ENCODE data around the gene TM4SF1. TPM values are rescaled to one million over a fixed set of nuclear protein-coding genes. Genes with fewer than 3 reads are reported as not detected.

The TM4SF1 gene
- total and polyA plus RNA-seq, 8 donors: 29.8 to 468 (median 90.0) TPM

DNA sequence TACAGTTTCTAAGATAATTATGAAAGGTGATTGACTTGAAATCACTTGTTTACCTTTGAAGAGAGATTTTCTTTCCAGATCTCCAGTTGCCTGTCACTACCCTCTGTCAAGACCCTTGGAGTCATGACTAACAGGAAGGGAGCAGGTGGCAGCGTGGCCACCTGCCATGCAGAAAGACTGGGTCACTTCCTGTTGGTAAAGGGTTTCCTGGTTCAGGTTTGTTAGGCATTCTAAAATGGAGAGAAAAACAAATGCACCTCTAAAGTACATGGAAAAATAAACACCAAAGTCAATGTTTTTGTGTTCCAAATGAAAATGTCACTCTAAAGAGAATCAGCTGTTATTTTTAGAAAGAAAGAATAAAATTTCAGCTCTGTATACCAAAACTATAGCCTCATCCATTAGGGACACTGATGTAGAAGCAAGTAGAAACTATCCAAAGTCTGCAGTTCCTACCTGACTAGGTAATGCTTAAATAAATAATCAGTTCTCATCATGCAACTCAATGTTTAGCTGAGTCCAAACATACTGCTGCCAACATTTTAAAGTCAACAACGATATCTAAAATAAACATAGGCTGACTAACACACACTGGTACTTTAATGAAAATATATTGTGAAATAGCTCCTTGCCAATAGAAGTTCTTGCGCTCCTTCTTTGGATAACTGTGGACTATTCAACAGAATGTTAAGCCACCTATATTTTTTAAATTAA is 23.9 kb upstream of the TM4SF1 start:
- WGBS, 5 donors: 25 to 48% (median 28%) methylated on average over 3 of the region's 3 CpGs
- H3K9me3 ChIP-seq: no peaks in the 10 kb centered on the region
- H3K4me1 ChIP-seq: peaks cover 3 to 13% (median 11%) of the 10 kb centered on the region in 4 donors
- H3K4me3 ChIP-seq: no peak overlapping the region
- peak; percentile 75 to 84 for DNase-seq
- H3K27me3 ChIP-seq: no peaks in the 10 kb centered on the region
- intact Hi-C loops (cut with DNase I; ENCODE audit: low total_unique reads): no loop called here
- peak overlapping the region; percentile 74 to 90 (median 82) for H3K27ac ChIP-seq
- TF ChIP-seq POLR2AphosphoS5 (IDR thresholded peaks at IDR 0.05) (peak in 2 of 3 donors; percentile 39 to 59), EP300 (IDR thresholded peaks at IDR 0.05) (no peak), POLR2A (IDR thresholded peaks at IDR 0.05) (no peak)
- TF ChIP-seq, protein P1, sequence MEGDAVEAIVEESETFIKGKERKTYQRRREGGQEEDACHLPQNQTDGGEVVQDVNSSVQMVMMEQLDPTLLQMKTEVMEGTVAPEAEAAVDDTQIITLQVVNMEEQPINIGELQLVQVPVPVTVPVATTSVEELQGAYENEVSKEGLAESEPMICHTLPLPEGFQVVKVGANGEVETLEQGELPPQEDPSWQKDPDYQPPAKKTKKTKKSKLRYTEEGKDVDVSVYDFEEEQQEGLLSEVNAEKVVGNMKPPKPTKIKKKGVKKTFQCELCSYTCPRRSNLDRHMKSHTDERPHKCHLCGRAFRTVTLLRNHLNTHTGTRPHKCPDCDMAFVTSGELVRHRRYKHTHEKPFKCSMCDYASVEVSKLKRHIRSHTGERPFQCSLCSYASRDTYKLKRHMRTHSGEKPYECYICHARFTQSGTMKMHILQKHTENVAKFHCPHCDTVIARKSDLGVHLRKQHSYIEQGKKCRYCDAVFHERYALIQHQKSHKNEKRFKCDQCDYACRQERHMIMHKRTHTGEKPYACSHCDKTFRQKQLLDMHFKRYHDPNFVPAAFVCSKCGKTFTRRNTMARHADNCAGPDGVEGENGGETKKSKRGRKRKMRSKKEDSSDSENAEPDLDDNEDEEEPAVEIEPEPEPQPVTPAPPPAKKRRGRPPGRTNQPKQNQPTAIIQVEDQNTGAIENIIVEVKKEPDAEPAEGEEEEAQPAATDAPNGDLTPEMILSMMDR (IDR thresholded peaks at IDR 0.05): no peak
- H3K36me3 ChIP-seq: no peaks in the 10 kb centered on the region

DNA sequence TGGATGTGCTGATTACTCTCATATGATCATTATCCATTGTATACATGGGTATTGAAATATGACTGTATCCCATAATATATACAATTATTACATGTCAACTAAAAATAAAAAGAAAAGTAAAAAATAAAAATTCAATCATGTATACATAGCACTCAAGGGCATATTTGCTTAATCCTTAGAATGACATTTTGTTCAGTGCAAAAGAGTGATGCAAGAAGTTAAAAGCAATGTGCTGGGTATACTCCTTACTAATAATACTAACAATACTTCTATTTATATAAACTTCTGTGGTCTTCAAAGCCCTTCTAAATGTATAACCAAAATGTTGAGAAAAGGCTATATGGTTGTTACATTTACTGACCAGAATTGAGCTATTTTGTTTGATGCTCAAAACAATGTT is 23.2 kb upstream of the TM4SF1 start:
- peaks cover 9 to 19% (median 14%) of the 10 kb centered on the region in 4 donors for H3K4me1 ChIP-seq
- intact Hi-C loops (cut with DNase I; ENCODE audit: low total_unique reads): no loop called here
- H3K4me3 ChIP-seq: no peak overlapping the region
- DNase-seq: no peak
- H3K36me3 ChIP-seq: no peaks in the 10 kb centered on the region
- TF ChIP-seq EP300 (IDR thresholded peaks at IDR 0.05) (no peak), POLR2AphosphoS5 (IDR thresholded peaks at IDR 0.05) (no peak)
- H3K27ac ChIP-seq: peak overlapping the region in 4 of 5 donors; percentile 74 to 88 (median 81)
- no peaks in the 10 kb centered on the region for H3K9me3 ChIP-seq
- H3K27me3 ChIP-seq: no peaks in the 10 kb centered on the region

DNA sequence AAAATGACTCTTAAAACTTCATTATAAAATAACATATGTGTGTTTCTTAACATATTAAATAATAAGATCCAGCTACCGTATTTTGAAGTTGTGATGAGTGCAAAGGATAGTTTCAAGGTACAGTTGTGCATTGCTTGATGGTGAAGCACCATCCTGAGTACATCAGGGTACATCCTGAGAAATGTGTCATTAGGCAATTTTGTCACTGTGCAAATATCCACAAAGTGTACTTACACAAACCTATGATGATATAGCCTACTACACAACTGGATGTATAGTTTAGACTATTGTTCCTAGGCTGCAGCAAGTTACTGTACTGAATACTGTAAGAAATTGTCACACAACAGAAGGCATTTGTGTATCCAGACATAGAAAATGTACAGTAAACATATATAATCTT is 20.8 kb upstream of the TM4SF1 start:
- H3K27me3 ChIP-seq: no peaks in the 10 kb centered on the region
- peaks cover 15 to 43% (median 30%) of the 10 kb centered on the region in 4 donors for H3K4me1 ChIP-seq
- 94 to 100% (median 97%) methylated on average over 1 of the region's 1 CpG for WGBS, 5 donors
- no peak overlapping the region for H3K27ac ChIP-seq
- intact Hi-C loops (cut with DNase I; ENCODE audit: low total_unique reads): no loop called here
- TF ChIP-seq POLR2AphosphoS5 (IDR thresholded peaks at IDR 0.05) (no peak), POLR2A (IDR thresholded peaks at IDR 0.05) (no peak), EP300 (IDR thresholded peaks at IDR 0.05) (no peak)
- TF ChIP-seq, protein P1 (IDR thresholded peaks at IDR 0.05): no peak
- no peak overlapping the region for H3K4me3 ChIP-seq
- DNase-seq: no peak
- H3K9me3 ChIP-seq: no peaks in the 10 kb centered on the region
- no peaks in the 10 kb centered on the region for H3K36me3 ChIP-seq

DNA sequence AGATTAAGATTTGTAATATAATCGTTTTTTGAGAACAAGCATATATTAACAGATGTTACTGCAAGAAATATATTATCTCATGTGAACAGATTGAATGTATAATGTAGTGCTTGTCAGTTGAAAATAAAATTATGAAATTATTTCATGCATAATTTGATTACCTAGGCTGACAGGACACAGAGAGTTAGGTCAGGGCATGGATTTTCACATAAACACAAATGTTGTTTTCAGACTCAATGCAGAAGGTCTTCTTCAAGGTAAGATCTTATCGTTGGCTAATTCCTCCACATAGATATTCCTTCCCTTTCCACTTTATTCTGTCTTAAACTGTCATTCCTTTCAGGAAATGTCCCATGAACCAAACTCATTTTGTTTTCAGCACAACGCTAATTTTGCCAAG is 20.1 kb upstream of the TM4SF1 start:
- no peak for DNase-seq
- no peak for TF ChIP-seq POLR2AphosphoS5 (IDR thresholded peaks at IDR 0.05)
- TF ChIP-seq EP300 (IDR thresholded peaks at IDR 0.05): no peak
- TF ChIP-seq, protein P1 (IDR thresholded peaks at IDR 0.05): no peak
- TF ChIP-seq POLR2A (IDR thresholded peaks at IDR 0.05): no peak
- Histone ChIP-seq H3K4me1 (peaks cover 15 to 47% (median 25%) of the 10 kb centered on the region in 4 donors), H3K36me3 (no peaks in the 10 kb centered on the region), H3K27me3 (no peaks in the 10 kb centered on the region), H3K27ac (no peak overlapping the region), H3K9me3 (no peaks in the 10 kb centered on the region), H3K4me3 (no peak overlapping the region)
- intact Hi-C loops (cut with DNase I; ENCODE audit: low total_unique reads): no loop called here
- WGBS, 5 donors: 64 to 79% (median 78%) methylated on average over 3 of the region's 3 CpGs

DNA sequence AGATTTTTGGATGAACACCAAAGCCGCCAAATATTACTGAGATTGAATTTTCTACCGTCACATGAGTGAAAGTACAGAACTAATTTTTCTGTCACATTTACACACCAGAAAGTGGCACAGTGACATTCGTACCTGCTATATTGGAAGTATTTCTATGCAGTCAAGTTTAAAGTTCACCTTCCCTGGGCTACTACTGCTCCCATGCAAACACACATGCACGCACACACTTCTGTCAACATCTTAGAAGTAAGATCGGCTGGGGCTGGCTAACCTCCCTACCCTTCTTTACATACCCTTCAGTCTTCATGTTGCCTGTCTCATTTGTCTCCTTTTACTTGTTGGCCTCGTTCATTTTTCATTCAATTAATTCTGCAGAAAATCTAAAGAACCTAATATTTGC is 19.0 kb upstream of the TM4SF1 start:
- Histone ChIP-seq H3K4me3 (no peak overlapping the region), H3K27ac (peak overlapping the region in 4 of 5 donors; percentile 3 to 60 (median 50)), H3K27me3 (no peaks in the 10 kb centered on the region), H3K9me3 (no peaks in the 10 kb centered on the region), H3K4me1 (peaks cover 15 to 47% (median 23%) of the 10 kb centered on the region in 4 donors), H3K36me3 (no peaks in the 10 kb centered on the region)
- DNase-seq: no peak
- 63 to 81% (median 77%) methylated on average over 6 of the region's 6 CpGs for WGBS, 5 donors
- intact Hi-C loops (cut with DNase I; ENCODE audit: low total_unique reads): no loop called here
- TF ChIP-seq EP300 (IDR thresholded peaks at IDR 0.05): no peak
